Astrocyte (in vitro differentiated cells and primary cell): ENCODE data around the gene ABHD4. TPM values are rescaled to one million over a fixed set of nuclear protein-coding genes. Genes with fewer than 3 reads are reported as not detected.
"Not testable (repeated sequence)": the region's sequence is repeated elsewhere in the genome, so short reads cannot be mapped to it uniquely, and the experiment has no call there.

Source experiments
- DNase-seq: peaks from one replicate; pipeline ENCODE4 v3.0.0-alpha.2; 2010; ENCODE audit warnings: low read depth
- FAIRE-seq: peaks from 2 replicates; lab custom pipeline; 2011; peaks lifted over from hg19 to GRCh38; lab: Jason Lieb, UNC
- H2AFZ ChIP-seq: 2 replicates; pipeline ENCODE4 v1.6.0; 2012; ENCODE audit warnings: low read depth, low read length, inconsistent platforms
- H3K27ac ChIP-seq: 2 replicates; pipeline ENCODE4 v1.5.1; 2011; ENCODE audit warnings: low read depth, low read length, inconsistent platforms
- H3K27me3 ChIP-seq: 2 replicates; pipeline ENCODE4 v1.6.0; 2011; ENCODE audit warnings: low read length, inconsistent platforms; ENCODE audit not compliant: insufficient read depth
- H3K36me3 ChIP-seq: 2 replicates; pipeline ENCODE4 v1.5.1; 2011; ENCODE audit warnings: low read length, inconsistent platforms; ENCODE audit not compliant: insufficient read depth
- H3K4me1 ChIP-seq: 2 replicates; pipeline ENCODE4 v1.5.1; 2011; ENCODE audit warnings: low read length, inconsistent platforms; ENCODE audit not compliant: insufficient read depth
- H3K4me2 ChIP-seq: 2 replicates; pipeline ENCODE4 v1.6.0; 2012; ENCODE audit warnings: low read length, inconsistent platforms
- H3K4me3 ChIP-seq: 2 replicates; pipeline ENCODE4 v1.5.1; 2011; ENCODE audit warnings: low read depth, mild to moderate bottlenecking, low read length, inconsistent platforms; ENCODE audit not compliant: insufficient read depth
- H3K79me2 ChIP-seq: 2 replicates; pipeline ENCODE4 v1.6.0; 2012; ENCODE audit warnings: mild to moderate bottlenecking, low read length, inconsistent platforms; ENCODE audit not compliant: insufficient read depth
- H3K9ac ChIP-seq: 2 replicates; pipeline ENCODE4 v1.6.0; 2012; ENCODE audit warnings: mild to moderate bottlenecking, low read length, inconsistent platforms
- H3K9me3 ChIP-seq: 2 replicates; pipeline ENCODE4 v1.5.1; 2012; ENCODE audit warnings: low read depth, mild to moderate bottlenecking, low read length, inconsistent platforms; ENCODE audit not compliant: insufficient read depth
- H4K20me1 ChIP-seq: 2 replicates; pipeline ENCODE4 v1.6.0; 2012; ENCODE audit warnings: low read length, inconsistent platforms; ENCODE audit not compliant: insufficient read depth
- H3K27ac Mint-ChIP-seq: one replicate; pipeline ENCODE4 v1.8.0; 2021; ENCODE audit warnings: mild to moderate bottlenecking, mixed read lengths; ENCODE audit not compliant: unreplicated experiment
- H3K27me3 Mint-ChIP-seq: one replicate; pipeline ENCODE4 v1.8.0; 2021; ENCODE audit warnings: low read depth, mixed read lengths; ENCODE audit not compliant: unreplicated experiment
- H3K36me3 Mint-ChIP-seq: one replicate; pipeline ENCODE4 v1.8.0; 2021; ENCODE audit warnings: low read depth, mixed read lengths; ENCODE audit not compliant: unreplicated experiment
- H3K4me1 Mint-ChIP-seq: one replicate; pipeline ENCODE4 v1.8.0; 2021; ENCODE audit warnings: low read depth, mixed read lengths; ENCODE audit not compliant: unreplicated experiment
- H3K4me3 Mint-ChIP-seq: one replicate; pipeline ENCODE4 v1.8.0; 2021; ENCODE audit warnings: mild to moderate bottlenecking, moderate library complexity, mixed read lengths; ENCODE audit not compliant: unreplicated experiment
- H3K9me3 Mint-ChIP-seq: one replicate; pipeline ENCODE4 v1.8.0; 2021; ENCODE audit warnings: mild to moderate bottlenecking, mixed read lengths; ENCODE audit not compliant: unreplicated experiment
- EZH2 ChIP-seq: IDR thresholded peaks from 2 replicates; pipeline ENCODE4 v1.6.1; 2012; ENCODE audit warnings: mild to moderate bottlenecking, low read length, inconsistent platforms; ENCODE audit not compliant: insufficient read depth
- total RNA-seq: library from RNA; stranded (reverse); gene quantifications from 2 replicates; pipeline ENCODE4 v1.2.1, GENCODE V29; 2021
- TF ChIP-seq, protein P1 (sequence below): IDR thresholded peaks from 2 replicates; pipeline ENCODE4 v1.5.1; 2011; ENCODE audit warnings: low read depth, mild to moderate bottlenecking, inconsistent platforms, low read length, moderate library complexity; ENCODE audit not compliant: insufficient read depth

Gene ABHD4
- total RNA-seq, 1 donor from 2014 or later, result 52.4 TPM

DNA sequence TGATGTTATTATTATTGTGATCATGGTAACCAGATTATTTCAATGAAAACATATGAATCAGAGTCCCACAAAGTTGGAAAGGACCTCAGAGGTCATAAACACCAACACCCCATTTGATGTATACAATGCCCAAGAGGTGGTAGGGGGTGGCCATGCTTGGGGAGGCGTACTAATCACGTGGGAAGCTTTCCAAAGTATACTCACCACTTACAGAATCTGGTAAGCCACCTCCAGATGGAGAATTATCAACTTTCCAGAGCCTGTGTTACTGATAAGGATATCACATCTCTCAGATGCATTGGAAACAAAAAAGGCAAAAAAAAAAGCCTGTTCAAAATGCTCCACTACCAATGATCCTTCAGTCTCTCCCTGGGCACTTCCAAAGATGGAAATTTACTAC is 17.5 kb upstream of the ABHD4 start:
- Mint-ChIP-seq H3K4me1 (peaks cover 25% of the 10 kb centered on the region), H3K27ac (no peak overlapping the region), H3K9me3 (no peaks in the 10 kb centered on the region), H3K36me3 (peaks cover 8% of the 10 kb centered on the region), H3K4me3 (no peak overlapping the region), H3K27me3 (no peaks in the 10 kb centered on the region)
- Histone ChIP-seq H4K20me1 (peaks cover 69% of the 10 kb centered on the region), H2AFZ (no peak overlapping the region), H3K4me3 (no peak overlapping the region), H3K36me3 (no peaks in the 10 kb centered on the region), H3K27me3 (no peaks in the 10 kb centered on the region), H3K79me2 (peaks cover 96% of the 10 kb centered on the region), H3K9ac (no peak overlapping the region), H3K4me1 (no peaks in the 10 kb centered on the region), H3K9me3 (no peaks in the 10 kb centered on the region), H3K27ac (no peak overlapping the region), H3K4me2 (no peak overlapping the region)
- TF ChIP-seq EZH2, result no peak
- TF ChIP-seq, protein P1, sequence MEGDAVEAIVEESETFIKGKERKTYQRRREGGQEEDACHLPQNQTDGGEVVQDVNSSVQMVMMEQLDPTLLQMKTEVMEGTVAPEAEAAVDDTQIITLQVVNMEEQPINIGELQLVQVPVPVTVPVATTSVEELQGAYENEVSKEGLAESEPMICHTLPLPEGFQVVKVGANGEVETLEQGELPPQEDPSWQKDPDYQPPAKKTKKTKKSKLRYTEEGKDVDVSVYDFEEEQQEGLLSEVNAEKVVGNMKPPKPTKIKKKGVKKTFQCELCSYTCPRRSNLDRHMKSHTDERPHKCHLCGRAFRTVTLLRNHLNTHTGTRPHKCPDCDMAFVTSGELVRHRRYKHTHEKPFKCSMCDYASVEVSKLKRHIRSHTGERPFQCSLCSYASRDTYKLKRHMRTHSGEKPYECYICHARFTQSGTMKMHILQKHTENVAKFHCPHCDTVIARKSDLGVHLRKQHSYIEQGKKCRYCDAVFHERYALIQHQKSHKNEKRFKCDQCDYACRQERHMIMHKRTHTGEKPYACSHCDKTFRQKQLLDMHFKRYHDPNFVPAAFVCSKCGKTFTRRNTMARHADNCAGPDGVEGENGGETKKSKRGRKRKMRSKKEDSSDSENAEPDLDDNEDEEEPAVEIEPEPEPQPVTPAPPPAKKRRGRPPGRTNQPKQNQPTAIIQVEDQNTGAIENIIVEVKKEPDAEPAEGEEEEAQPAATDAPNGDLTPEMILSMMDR, result no peak
- DNase-seq (no peak), FAIRE-seq (no peak)

DNA sequence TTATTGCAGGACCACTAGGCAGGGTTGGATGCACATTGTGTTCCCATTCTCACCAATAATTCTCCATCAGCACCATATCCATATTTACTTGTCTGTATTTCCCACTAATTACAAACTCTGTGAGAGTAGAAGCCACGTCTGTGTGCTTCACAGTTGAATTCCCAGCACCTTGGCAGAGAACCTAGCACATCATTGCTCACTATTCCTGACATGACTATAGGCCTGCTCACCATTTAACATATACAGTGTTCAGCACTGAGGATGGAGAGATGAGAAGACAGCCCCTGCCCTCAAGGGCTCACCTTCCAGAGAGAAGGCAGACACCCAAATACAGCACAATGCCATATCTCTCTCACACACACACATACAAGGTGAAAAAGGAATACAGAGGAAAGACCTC is 14.1 kb upstream of the ABHD4 start:
- no peak overlapping the region for H3K27ac Mint-ChIP-seq
- no peaks in the 10 kb centered on the region for H3K9me3 Mint-ChIP-seq
- peaks cover 10% of the 10 kb centered on the region for H3K36me3 Mint-ChIP-seq
- H2AFZ ChIP-seq, result no peak overlapping the region
- H3K4me1 ChIP-seq, result peaks cover 15% of the 10 kb centered on the region
- H3K9me3 ChIP-seq, result no peaks in the 10 kb centered on the region
- no peaks in the 10 kb centered on the region for H3K27me3 ChIP-seq
- no peak for TF ChIP-seq EZH2
- TF ChIP-seq, protein P1, result no peak
- H3K4me2 ChIP-seq, result no peak overlapping the region
- H3K4me3 Mint-ChIP-seq, result no peak overlapping the region
- FAIRE-seq, result no peak
- H3K27ac ChIP-seq, result no peak overlapping the region
- H3K79me2 ChIP-seq, result peaks cover 96% of the 10 kb centered on the region
- H3K4me1 Mint-ChIP-seq, result peaks cover 43% of the 10 kb centered on the region
- DNase-seq, result no peak
- no peak overlapping the region for H3K4me3 ChIP-seq
- no peaks in the 10 kb centered on the region for H3K27me3 Mint-ChIP-seq
- no peak overlapping the region for H3K9ac ChIP-seq
- H4K20me1 ChIP-seq, result peaks cover 58% of the 10 kb centered on the region
- H3K36me3 ChIP-seq, result no peaks in the 10 kb centered on the region

DNA sequence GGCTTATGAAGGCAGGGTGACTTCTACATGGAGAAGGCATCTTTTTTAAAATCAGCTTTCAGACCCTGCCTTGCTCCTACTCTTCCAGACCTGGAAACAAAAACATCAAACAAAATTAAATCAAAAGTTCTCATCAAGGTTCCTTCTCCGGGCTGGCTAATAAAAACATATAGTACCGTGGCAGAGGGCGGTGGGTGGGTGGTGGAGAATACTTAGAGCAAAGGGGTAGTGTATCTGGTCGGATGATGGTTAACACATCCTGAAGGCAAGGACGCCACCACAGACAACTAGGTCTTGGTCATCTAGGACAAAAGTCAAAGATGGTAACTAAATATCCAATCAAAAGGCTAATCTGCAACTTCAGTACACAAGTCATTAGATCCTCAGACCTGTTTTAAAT is 10.9 kb upstream of the ABHD4 start:
- Histone ChIP-seq H3K27me3 (no peaks in the 10 kb centered on the region), H3K4me3 (peak overlapping the region; percentile 4), H3K4me2 (peak overlapping the region; percentile 88), H3K9ac (no peak overlapping the region), H3K79me2 (peaks cover 67% of the 10 kb centered on the region), H3K36me3 (no peaks in the 10 kb centered on the region), H3K27ac (no peak overlapping the region), H3K4me1 (peaks cover 20% of the 10 kb centered on the region), H3K9me3 (no peaks in the 10 kb centered on the region), H2AFZ (no peak overlapping the region), H4K20me1 (peaks cover 36% of the 10 kb centered on the region)
- Mint-ChIP-seq H3K9me3 (no peaks in the 10 kb centered on the region), H3K27ac (no peak overlapping the region), H3K4me1 (peaks cover 40% of the 10 kb centered on the region), H3K36me3 (peaks cover 8% of the 10 kb centered on the region), H3K4me3 (peak overlapping the region; percentile 95), H3K27me3 (peaks cover 2% of the 10 kb centered on the region)
- no peak for FAIRE-seq
- TF ChIP-seq, protein P1, result no peak
- TF ChIP-seq EZH2, result no peak
- no peak for DNase-seq

DNA sequence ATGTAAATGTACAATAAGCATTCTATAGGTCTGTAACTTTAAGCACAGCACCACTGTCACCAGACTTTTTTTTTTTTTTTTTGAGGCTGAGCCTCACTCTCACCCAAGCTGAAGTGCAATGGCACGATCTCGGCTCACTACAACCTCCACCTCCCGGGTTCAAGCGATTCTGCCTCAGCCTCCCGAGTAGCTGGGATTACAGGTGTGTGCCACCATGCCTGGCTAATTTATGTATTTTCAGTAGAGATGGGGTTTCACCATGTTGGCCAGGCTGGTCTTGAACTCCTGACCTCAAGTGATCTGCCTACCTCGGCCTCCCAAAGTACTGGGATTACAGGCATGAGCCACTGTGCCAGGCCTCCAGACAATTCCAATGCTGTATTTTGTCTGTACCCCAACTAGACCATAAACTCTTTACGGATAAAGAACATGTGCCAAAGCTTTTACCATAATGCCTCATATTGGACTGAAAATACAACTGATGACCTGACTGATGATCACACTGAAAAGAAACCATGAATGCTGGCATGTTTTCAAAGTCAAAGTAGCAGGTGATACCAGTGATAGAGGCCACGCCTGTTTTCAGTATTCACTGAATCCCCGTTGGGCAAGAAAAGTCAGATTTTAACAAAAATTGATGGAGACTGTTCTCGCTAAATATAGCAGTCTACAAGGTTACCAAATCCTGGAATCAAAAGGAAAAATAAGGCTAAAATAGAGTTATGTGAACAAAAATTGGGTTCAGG is 10.2 kb upstream of the ABHD4 start:
- FAIRE-seq, H3K27me3 ChIP-seq, DNase-seq, H3K9me3 ChIP-seq, H3K27me3 Mint-ChIP-seq, H3K36me3 Mint-ChIP-seq, H3K9me3 Mint-ChIP-seq, H2AFZ ChIP-seq, H3K36me3 ChIP-seq: not testable (repeated sequence)
- Mint-ChIP-seq H3K27ac (peak overlapping the region; percentile 99), H3K4me1 (peaks cover 40% of the 10 kb centered on the region), H3K4me3 (peak overlapping the region; percentile 95)
- Histone ChIP-seq H4K20me1 (peaks cover 36% of the 10 kb centered on the region), H3K27ac (peak overlapping the region; percentile 94), H3K9ac (peak overlapping the region; percentile 97), H3K4me2 (peak overlapping the region; percentile 88), H3K4me1 (peaks cover 20% of the 10 kb centered on the region), H3K4me3 (peak overlapping the region; percentile 97), H3K79me2 (peaks cover 62% of the 10 kb centered on the region)
